Germinal center (tissue), 1 donor: ENCODE data around the gene DEDD2.

ENCODE experiments used
- DNase-seq: peaks from one replicate; pipeline ENCODE4 v3.0.0; 2012; ENCODE audit warnings: mixed read lengths, low spot score

Gene DEDD2

DNA sequence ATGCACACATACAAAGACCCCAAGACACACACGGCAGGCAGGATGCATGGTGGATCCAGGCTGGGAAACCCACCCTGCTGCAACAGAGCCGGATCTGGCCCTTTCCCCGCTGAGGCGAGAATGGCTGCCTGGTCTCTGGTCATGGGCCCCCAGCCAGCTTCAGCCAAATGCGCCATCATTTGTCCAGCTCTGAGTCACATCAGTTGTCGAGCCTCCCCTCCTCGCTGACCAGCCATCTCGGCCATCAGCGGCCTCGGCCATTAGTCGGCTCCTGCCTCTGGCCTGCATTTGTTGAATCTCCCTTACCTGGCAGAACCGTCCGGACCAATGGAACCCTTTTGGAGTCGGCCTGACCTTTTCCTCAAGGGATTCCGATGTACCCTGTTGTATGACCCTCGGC is 46.8 kb downstream of the DEDD2 start:
- no peak for DNase-seq

DNA sequence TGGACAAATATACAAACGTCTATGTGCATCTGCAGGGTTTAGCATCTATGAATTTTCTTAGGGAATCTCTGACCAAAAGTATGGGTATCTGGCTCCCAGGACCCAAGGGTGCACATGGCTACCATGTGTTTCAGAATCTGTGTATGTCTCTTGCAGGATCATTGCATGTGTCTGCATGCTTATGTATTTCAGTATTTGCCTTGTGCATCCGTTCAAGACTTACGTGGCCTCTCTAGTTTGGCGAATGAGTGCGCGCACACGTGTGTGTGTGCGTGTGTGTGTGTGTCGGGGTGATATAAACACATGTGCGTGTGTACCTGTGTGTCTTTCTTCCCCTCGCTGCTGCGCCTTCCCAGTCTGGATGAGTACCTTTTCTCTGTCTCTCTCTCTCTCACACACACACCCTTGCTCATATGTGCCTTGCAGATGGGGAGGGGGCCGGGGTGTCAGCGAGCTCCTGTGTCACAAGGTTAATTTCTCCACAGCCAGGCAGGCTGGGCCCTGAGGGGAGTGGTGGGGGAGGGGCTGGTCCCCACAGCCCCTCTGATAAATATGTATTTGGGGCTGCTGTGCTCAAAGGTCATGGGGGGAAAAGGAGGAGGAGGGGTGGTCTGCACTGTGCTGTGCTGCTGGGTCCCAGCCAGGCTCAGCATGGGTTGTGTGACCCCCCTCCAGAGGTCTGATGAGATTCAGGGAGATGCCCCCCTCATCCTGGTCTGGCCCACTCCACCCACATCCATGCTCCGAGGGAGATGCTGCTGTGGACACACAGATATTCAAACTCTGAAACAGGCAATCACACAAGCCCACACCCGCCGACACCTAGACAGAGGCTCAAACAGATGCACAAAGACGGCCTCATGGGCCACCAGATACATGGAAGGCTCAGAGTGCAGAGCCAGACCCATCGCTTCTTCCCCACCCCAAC is 47.7 kb downstream of the DEDD2 start:
- no peak for DNase-seq

DNA sequence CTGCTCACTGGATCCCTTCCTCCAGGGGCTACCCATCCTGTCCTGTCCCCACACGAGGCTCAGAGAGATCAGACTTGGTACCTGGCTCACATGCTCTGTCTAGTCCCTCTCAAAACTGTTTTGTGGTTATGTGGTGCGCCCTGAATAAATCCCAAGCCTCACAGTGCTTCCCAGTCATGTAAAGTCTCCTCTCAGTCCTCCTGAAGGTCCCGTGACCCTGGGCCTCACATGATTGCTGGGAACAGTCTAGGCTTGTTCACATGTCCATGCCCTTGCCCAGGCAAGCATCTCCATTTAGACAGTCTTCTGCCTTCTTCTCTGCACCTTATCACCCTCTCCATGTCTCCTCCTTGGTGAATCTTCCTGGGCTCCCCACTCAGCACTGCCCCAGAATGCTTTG is 49.3 kb downstream of the DEDD2 start:
- no peak for DNase-seq

DNA sequence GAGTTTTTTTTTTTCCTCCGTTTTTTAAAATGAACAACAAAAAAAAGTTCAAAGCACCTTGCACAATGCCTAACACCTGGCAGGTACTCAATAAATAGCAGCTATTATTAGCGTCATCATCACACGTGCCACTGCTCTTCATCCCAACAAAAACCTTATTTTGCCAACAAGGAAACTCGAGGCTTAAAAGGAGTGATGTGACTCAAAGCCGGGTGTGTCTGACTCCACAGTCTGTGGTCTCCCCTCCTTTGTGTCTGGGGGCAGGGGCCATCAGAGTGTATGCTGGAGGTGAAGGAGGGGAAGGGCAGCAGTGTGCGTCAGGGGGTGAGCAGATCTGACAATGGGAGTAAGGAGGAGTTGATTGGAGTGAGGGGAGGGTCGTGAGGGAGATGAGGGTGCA is 51.2 kb downstream of the DEDD2 start:
- DNase-seq, result no peak

DNA sequence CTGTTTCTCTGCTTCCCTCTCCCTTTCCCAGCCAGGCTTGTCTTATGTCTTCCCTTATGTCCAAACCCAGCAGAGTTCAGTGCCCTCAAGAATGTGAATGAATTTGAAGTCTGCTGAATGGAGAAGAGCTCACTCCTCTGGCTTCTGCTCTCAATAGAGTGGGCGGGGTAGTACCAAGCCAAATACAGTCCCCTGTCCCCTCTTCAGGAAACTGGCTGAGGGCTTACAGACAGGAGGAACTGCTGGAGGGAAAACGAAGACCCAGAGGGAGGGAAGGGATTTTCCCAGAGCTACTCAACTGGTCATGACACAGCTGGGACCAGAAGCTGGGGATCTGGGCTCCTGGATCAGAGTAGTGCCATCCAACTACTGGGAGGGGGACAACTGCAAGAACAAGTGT is 52.3 kb downstream of the DEDD2 start:
- DNase-seq, result no peak

DNA sequence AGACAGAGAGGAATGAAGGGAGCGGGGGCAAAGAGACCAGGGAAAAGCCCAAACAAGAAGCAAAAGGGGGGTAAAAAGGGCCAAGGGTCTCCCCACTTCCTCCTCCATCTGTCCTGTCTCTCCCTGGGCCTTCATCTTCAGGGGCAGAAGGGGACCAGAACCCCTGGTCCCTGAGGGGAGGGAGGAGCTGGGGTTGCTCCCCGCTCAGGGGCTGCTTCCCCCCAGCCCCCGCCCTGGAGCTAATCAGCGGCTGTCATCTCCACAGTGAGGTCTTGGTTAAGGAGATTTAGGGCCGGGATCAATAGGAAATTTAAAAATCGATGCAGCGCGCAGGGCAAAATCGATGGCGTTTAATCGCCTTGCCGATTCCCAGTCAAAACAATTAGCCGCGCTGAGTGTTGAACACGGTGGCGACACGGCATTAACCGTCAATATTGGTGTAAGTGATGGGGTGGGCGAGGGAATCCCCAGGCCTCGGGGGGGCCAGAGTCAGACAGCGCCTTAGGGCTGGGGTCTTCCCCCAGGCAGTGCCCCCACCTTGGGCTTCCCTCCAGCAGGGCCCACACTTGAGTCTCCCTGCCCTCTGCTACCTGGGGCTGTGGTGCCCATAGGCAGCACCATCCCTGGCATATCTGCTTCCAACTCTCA is 55.7 kb downstream of the DEDD2 start:
- DNase-seq, result no peak

DNA sequence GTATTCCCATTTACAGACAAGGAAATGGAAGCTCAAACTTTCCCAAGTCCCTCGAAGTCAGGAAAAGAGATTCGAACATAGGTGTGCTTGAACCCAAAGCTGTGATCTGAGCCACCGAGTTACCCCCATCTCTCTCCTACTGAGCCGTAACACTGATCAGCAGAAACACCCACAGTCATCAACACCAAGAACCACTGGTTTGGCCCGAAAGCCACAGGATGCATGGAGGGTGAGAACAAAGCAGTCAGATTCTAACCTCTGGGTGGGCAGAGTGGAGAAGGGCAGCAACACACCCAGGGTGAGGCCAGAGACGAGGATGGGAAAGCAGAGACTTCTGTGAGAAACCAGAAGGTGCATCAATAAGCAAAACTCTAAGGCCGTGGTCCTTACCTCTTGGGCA is 57.5 kb downstream of the DEDD2 start:
- no peak for DNase-seq

DNA sequence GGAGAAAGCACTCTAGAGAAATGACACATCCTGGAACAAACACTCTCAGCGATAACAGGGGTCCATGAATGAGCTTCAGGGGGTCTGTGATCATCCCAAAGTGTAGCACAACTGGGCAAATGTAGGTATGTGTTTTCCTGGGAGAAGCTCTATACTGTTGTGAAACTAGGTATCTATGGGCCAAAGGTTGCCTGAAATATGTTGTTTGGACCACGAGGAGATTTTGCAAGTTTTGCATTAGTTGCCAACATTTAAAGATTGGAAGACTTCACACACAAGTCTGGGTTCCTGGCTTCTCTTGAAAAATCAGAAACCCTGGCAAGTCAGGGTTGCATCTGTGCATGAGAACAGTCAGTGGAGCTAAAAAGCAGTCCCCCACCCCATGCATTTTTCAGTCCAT is 58.6 kb downstream of the DEDD2 start:
- DNase-seq, result no peak

DNA sequence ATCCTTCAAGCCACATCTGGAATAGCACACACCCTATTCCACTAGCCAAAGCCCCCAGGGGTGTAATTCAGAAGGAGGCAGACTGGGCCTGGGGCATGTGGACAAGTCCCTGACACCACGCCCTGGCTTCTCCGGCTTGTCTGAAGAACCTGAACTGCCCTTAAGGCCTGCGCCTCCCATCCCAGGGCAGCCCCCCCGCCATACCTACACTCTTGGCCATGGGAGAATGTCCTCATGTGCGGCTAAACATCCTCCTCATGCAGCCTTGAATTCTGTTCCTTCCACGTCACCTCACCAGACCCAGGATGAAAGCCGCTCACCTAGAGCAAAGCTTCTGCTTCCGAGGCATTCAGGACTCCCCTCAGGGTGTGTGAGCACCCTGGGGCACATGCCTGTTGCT is 60.9 kb downstream of the DEDD2 start:
- no peak for DNase-seq

DNA sequence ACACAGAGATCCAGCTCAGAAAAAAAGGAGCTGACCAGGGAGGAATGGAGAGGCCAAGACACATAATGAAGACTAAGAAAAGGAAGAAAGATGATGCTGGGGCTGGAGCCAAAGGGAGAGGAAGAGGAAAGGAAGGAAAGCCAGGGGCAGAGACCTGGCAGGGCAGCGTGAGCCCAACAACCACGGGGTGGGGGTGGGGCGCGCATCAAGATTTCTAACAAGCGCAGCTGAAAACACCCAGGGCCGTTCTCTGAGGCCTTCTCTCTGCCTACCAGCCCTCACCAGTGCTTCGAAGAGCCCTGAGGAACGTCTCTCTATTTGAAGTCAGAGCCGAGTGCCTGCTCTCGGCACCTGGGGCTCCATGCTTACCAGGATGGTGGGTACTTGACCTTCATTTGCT is 61.7 kb downstream of the DEDD2 start:
- DNase-seq, result no peak

DNA sequence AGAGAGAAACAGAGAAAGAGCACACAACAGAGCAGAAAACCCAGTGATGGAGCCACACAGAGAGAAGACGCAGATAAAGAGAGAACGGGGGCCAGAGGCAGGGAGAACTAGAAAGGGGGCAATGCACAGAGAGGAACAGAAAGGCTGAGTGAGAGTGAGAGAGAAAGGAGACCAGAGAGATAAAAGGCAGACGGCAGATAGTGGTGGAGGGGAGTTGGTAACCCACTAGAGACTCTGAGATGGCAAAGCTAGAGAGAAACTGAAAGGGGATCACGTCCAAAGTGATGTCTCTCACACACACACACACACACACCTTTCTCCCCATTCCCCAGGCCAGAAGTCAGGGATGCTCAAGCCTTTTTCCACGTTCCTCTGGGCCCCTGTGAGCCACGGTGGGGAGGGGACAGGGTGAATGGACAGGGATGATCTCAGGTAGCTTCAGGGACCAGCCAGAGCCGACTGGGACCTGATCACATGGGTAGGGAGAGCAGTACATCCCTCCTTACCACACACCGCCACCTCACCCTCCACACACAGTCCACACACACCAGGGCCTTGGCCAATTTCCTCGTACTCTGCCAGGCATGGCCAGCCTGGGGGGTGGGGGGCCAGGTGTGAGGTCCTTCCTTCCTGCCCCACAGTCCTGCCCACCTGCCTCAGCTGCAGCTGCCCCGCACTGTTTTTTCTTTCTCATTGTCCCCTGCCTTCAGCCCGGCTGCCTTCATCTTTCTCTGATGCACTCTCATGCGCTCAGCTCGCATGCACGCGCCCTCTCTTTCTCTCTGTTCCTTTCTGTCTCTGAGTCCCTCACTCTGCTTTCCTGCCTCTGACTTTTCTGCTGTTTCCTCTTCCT is 62.8 kb downstream of the DEDD2 start:
- DNase-seq, result no peak

DNA sequence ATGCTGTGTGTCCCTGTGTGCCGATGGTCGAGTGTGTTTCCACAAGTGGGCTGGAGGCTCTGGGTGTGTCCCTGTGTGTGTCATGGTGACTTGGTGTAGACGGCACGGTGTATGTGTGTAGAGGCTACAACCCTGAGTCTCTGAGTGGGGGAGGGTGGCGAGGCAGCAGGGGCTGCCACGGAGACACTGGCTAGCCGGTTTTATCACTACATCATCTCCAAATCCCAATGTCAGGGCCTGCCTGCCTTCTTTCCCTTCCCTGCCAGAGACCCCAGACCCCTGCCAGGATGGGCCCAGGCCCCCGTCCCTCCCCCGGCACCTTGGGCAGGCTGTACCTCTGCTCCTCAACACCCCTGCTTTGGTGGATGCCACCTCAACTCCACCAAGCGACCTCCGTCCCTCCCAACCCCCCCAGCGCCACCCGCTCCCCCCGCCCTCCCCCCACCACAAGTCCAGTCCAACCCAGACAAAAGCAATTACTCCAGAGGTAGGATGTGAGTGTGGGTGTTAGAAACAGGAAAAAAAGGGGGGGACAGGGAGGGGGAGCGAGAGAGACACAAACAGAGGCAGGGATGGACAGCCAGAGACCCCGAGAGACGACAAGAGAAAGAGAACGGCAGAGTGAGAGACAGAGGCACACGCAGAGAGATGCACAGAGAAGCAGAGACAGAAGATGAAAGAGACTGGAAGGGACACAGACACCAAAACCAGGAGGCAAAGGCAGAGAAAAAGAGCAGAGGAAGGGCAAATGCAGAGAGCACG is 63.6 kb downstream of the DEDD2 start:
- DNase-seq, result no peak

DNA sequence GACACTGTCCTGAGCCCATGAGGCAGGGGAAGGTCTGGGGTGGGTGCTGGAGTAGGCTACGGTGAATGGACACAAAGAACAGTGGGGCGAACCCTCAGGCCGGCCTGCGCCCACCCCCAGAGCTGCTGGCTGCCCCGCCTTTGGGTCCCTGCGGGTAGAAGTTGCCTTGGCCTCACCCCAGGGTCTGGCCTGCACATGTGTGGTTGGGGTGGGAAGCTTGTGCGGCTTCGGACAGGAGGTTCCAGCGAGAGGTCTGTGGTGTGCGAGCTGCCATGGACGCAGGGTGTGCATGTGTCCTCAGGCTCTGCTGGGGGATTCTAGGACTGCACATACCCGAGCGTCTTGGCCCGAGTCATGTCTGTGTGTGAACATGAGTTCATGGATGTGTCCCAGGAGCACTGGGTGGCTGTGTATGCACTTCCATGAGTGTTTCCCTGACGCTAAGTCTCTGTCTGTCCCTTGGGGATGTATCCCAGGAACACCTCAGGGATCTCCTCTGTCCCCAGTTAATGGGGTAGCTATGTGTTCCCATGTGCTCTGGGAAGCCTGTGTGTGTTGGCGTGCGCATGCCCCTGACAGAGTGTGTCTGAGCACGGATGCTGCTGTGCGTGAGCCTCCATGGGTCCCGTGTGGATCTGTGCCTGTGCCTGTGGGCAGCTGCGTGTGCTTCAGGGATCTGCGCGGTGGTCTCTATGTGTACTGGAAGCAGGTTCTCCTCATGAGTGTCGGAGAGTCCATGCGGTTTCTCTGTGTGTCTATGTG is 64.4 kb downstream of the DEDD2 start:
- no peak for DNase-seq

DNA sequence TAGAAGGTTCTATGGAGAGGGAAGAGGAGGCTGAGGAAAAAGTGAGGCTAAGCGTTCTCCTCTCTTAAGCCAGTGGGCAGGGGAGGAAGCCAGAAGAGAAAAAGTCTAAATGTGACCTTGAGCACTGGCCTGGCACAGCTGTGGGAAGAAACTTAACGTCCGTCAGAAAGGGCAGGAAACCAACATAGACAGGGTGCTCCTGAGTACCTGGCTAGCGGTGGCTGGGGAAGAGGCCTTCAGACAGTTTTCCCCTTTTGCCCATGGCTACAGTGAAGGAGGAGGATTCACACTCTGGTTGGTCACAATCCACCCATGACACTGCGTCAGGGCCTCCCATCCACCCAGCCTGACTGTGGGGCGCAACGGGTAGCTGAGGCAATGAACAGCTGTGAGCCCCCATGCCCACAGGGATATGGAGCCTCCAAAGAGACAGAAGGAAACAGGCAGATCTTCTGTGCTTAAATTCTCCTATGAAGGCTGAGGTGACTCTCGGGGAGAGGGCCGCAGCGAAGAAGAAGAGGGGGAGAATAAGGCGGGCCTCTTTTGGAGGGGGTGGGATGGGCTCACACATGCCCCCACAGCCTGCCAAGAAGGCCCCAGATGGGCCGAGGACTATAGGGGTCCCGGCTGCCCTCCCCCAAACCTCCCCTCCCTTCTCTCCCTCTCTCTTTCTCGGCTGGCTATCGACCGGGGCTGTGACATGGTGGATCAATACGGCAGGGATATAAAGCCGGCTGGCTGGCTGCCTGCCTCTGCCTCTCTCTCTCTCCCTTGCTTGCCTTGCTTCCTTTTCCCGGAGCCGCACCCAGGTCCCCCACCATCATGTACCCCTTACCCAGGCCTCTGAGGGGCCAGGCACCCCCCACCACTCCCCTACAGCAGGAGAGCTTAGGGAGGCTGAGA is 65.4 kb downstream of the DEDD2 start:
- DNase-seq, result no peak

DNA sequence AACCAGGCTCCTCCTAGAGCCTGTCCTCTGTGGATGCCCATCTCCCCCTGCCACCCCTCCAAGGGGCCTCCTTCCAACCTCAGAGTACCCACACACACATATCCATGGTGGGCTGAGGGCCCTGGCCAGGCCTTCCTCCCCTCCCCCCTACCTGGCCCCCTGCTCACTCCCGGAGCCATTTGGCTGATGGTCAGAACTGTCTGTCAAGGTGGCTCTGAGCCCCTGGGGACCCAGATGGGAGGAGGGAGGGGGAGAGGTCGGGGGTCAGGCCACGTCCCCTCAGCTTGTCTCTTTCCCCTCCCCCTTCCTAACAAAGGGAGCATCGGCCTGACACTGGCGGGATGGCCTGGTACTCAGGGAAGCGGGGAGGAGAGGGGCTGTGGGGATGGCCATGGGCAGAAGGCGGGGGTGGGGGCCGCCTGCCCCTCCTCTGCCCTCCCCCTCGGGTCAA is 66.5 kb downstream of the DEDD2 start:
- DNase-seq, result no peak

DNA sequence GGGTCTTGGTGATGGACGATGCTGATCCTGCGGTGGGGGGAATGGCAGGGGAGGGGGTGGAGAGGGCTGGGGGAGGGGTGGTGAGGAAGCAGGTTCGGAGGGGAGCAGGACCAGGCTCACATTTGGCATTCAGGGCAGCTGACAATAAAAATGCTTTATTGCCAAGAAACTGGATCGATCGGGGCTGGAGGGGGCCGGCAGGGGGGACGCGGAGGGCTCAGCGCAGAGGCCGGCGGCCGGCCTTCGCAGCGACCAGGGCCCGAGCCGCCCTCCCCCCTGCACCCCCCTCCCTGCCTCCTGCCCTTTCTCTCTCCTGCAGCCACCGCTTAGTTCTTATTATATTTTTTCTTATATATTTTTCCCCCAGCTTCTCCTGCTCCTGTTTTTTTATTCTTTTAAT is 67.1 kb downstream of the DEDD2 start:
- DNase-seq, result no peak

DNA sequence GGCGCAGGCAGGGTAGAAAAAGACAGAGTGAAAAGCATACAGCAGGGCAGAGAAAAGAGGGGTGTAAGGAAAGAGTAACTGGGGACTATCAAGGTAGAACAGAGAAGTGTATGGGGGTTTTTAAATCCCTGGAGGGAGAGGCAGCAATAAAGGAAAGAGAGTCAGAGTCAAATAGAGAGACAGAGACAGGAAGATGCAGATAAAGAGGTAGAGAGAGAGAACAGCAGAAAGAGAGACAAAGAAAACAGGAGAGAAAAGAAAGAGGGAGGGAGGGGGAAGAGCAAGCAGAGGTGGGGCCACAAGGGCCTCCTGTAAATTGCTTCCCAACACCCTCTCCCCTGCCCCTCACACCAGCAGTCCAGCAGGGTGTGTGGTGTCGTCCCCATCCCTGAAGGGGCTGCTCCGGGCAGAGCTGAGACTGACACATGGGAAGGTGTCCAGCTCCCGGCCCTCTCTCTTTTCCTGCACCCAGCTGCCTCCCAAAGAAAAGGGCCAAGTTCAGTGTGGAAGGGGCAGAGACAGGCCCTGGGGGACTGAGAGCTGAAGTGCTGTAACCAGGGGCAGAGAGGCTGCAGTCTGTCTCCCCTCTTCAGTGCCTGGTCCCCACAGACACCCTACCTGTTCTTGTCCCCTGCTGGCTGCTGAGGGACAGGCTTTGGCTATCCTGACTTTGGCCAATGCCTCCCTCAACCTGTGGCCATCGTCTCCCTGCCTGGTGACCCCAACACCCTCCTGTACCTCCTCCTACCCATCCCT is 67.9 kb downstream of the DEDD2 start:
- DNase-seq, result no peak
